Measurements from ENCODE around the gene ACYP2. TPM values are rescaled to one million over a fixed set of nuclear protein-coding genes. Genes with fewer than 3 reads are reported as not detected.

Gene ACYP2
- total and polyA plus RNA-seq, 11 donors, result 39.7 to 107 (median 53.2) TPM

GRCh38 chr2:54194761-54195750, 79.6 kb downstream of the ACYP2 start:
- H3K36me3 ChIP-seq, result peaks cover 0 to 4% (median 0%) of the 10 kb centered on the region in 9 donors
- intact Hi-C loops (cut with DNase I), result no loop called here
- WGBS, 4 donors, result 93 to 96% (median 94%) methylated on average over 8 of the region's 8 CpGs
- H3K27me3 ChIP-seq, result no peaks in the 10 kb centered on the region
- ATAC-seq (no peak), DNase-seq (no peak)
- peaks cover 0 to 2% (median 0%) of the 10 kb centered on the region in 12 donors for H3K4me1 ChIP-seq
- no peak for TF ChIP-seq POLR2A (IDR thresholded peaks at IDR 0.05)
- TF ChIP-seq, protein P1, sequence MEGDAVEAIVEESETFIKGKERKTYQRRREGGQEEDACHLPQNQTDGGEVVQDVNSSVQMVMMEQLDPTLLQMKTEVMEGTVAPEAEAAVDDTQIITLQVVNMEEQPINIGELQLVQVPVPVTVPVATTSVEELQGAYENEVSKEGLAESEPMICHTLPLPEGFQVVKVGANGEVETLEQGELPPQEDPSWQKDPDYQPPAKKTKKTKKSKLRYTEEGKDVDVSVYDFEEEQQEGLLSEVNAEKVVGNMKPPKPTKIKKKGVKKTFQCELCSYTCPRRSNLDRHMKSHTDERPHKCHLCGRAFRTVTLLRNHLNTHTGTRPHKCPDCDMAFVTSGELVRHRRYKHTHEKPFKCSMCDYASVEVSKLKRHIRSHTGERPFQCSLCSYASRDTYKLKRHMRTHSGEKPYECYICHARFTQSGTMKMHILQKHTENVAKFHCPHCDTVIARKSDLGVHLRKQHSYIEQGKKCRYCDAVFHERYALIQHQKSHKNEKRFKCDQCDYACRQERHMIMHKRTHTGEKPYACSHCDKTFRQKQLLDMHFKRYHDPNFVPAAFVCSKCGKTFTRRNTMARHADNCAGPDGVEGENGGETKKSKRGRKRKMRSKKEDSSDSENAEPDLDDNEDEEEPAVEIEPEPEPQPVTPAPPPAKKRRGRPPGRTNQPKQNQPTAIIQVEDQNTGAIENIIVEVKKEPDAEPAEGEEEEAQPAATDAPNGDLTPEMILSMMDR (IDR thresholded peaks at IDR 0.05), result no peak
- H3K4me3 ChIP-seq, result no peak overlapping the region
- no peaks in the 10 kb centered on the region for H3K9me3 ChIP-seq
- H3K27ac ChIP-seq, result no peak overlapping the region

DNA sequence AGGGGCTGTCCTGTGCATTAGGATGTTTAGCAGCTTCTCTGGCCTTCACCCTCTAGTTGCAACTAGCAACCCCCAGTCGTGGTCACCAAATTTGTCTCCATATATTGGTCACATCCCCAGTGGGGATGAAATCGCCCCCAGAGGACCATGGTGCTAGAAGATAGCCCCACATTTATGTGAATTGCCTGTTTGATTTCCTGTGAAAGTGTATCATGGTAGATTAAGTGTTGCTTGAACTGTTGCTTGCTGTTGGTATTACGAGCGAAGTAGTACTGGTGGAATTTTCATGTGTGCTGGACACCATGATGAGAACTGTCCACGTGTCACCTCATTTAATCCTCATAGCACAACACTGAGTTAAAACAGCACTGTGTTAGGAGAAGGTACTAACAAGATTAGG, 81.2 kb downstream of the ACYP2 start:
- intact Hi-C loops (cut with DNase I), result no loop called here
- no peaks in the 10 kb centered on the region for H3K27me3 ChIP-seq

GRCh38 chr2:54204476-54204875, 89.1 kb downstream of the ACYP2 start:
- H3K4me1 ChIP-seq, result peaks cover 0 to 32% (median 23%) of the 10 kb centered on the region in 12 donors
- H3K27me3 ChIP-seq, result no peaks in the 10 kb centered on the region
- no peak for TF ChIP-seq POLR2A (IDR thresholded peaks at IDR 0.05)
- TF ChIP-seq, protein P1 (IDR thresholded peaks at IDR 0.05), result no peak
- no peak for ATAC-seq
- no peak overlapping the region for H3K4me3 ChIP-seq
- H3K9me3 ChIP-seq, result peaks cover 0 to 6% (median 0%) of the 10 kb centered on the region in 12 donors
- WGBS, 4 donors, result 86 to 92% (median 91%) methylated on average over 2 of the region's 2 CpGs
- intact Hi-C loops (cut with DNase I), result loop anchor here in 7 of 10 donors (10.0 kb wide), 6 partner anchors 120 to 500 kb away; partner anchors contain the start of gene SPTBN1 (in 1 of the 7)
- no peak overlapping the region for H3K27ac ChIP-seq
- H3K36me3 ChIP-seq, result no peaks in the 10 kb centered on the region
- no peak for DNase-seq

More for the DNA sequence above, 81.2 kb downstream of the ACYP2 start:
- no peak for ATAC-seq
- Histone ChIP-seq H3K9me3 (peaks cover 0 to 6% (median 0%) of the 10 kb centered on the region in 12 donors), H3K36me3 (peaks cover 0 to 2% (median 0%) of the 10 kb centered on the region in 9 donors), H3K27ac (no peak overlapping the region), H3K4me1 (peaks cover 0 to 2% (median 0%) of the 10 kb centered on the region in 12 donors), H3K4me3 (no peak overlapping the region)
- no peak for DNase-seq
- WGBS, 4 donors, result 94 to 98% (median 96%) methylated on average over 5 of the region's 5 CpGs
- TF ChIP-seq, protein P1 (IDR thresholded peaks at IDR 0.05), result no peak
- TF ChIP-seq POLR2A (IDR thresholded peaks at IDR 0.05), result no peak

DNA sequence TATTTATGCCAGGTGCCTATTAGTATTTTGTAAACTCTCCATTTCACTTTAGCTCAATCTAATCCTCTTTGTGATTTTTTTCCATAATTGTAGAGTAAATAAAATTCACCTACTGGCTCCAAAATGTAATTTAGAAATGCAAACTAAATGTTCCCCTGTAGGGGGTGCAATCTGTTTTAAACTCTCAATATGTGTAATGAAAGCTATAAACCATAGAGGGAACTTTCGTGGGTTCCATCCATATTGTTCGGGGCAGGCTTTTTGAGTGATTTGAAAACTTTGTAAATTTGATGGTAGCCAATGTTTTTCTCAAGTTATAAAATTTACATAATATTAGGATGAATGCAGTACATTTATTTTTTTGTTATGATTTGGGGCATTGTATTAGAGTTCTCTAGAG, 91.2 kb downstream of the ACYP2 start:
- H3K27ac ChIP-seq, result no peak overlapping the region
- TF ChIP-seq POLR2A (IDR thresholded peaks at IDR 0.05), result no peak
- TF ChIP-seq, protein P1 (IDR thresholded peaks at IDR 0.05), result peak; percentile 47 to 81 (median 68)
- ATAC-seq, result peak in 2 of 4 donors; percentile 49
- no peak overlapping the region for H3K4me3 ChIP-seq
- peaks cover 0 to 38% (median 25%) of the 10 kb centered on the region in 12 donors for H3K4me1 ChIP-seq
- no peaks in the 10 kb centered on the region for H3K27me3 ChIP-seq
- DNase-seq, result no peak
- intact Hi-C loops (cut with DNase I), result loop anchor here in 8 of 10 donors (2.0 to 10.0 kb wide), 13 partner anchors 118 to 498 kb away; partner anchors contain the start of gene SPTBN1 (in 3 of the 8)
- no peaks in the 10 kb centered on the region for H3K9me3 ChIP-seq
- 0 to 14% (median 7%) methylated on average over 2 of the region's 2 CpGs for WGBS, 4 donors
- no peaks in the 10 kb centered on the region for H3K36me3 ChIP-seq
